Astrocyte (in vitro differentiated cells and primary cell): ENCODE results near the gene CCDC197. TPM values are rescaled to one million over a fixed set of nuclear protein-coding genes. Genes with fewer than 3 reads are reported as not detected.

ENCODE experiments used
- DNase-seq: peaks from one replicate; pipeline ENCODE4 v3.0.0-alpha.2; 2010; ENCODE audit warnings: low read depth
- FAIRE-seq: peaks from 2 replicates; lab custom pipeline; 2011; peaks lifted over from hg19 to GRCh38; lab: Jason Lieb, UNC
- H2AFZ ChIP-seq: 2 replicates; pipeline ENCODE4 v1.6.0; 2012; ENCODE audit warnings: low read depth, low read length, inconsistent platforms
- H3K27ac ChIP-seq: 2 replicates; pipeline ENCODE4 v1.5.1; 2011; ENCODE audit warnings: low read depth, low read length, inconsistent platforms
- H3K27me3 ChIP-seq: 2 replicates; pipeline ENCODE4 v1.6.0; 2011; ENCODE audit warnings: low read length, inconsistent platforms; ENCODE audit not compliant: insufficient read depth
- H3K36me3 ChIP-seq: 2 replicates; pipeline ENCODE4 v1.5.1; 2011; ENCODE audit warnings: low read length, inconsistent platforms; ENCODE audit not compliant: insufficient read depth
- H3K4me1 ChIP-seq: 2 replicates; pipeline ENCODE4 v1.5.1; 2011; ENCODE audit warnings: low read length, inconsistent platforms; ENCODE audit not compliant: insufficient read depth
- H3K4me2 ChIP-seq: 2 replicates; pipeline ENCODE4 v1.6.0; 2012; ENCODE audit warnings: low read length, inconsistent platforms
- H3K4me3 ChIP-seq: 2 replicates; pipeline ENCODE4 v1.5.1; 2011; ENCODE audit warnings: low read depth, mild to moderate bottlenecking, low read length, inconsistent platforms; ENCODE audit not compliant: insufficient read depth
- H3K79me2 ChIP-seq: 2 replicates; pipeline ENCODE4 v1.6.0; 2012; ENCODE audit warnings: mild to moderate bottlenecking, low read length, inconsistent platforms; ENCODE audit not compliant: insufficient read depth
- H3K9ac ChIP-seq: 2 replicates; pipeline ENCODE4 v1.6.0; 2012; ENCODE audit warnings: mild to moderate bottlenecking, low read length, inconsistent platforms
- H3K9me3 ChIP-seq: 2 replicates; pipeline ENCODE4 v1.5.1; 2012; ENCODE audit warnings: low read depth, mild to moderate bottlenecking, low read length, inconsistent platforms; ENCODE audit not compliant: insufficient read depth
- H4K20me1 ChIP-seq: 2 replicates; pipeline ENCODE4 v1.6.0; 2012; ENCODE audit warnings: low read length, inconsistent platforms; ENCODE audit not compliant: insufficient read depth
- H3K27ac Mint-ChIP-seq: one replicate; pipeline ENCODE4 v1.8.0; 2021; ENCODE audit warnings: mild to moderate bottlenecking, mixed read lengths; ENCODE audit not compliant: unreplicated experiment
- H3K27me3 Mint-ChIP-seq: one replicate; pipeline ENCODE4 v1.8.0; 2021; ENCODE audit warnings: low read depth, mixed read lengths; ENCODE audit not compliant: unreplicated experiment
- H3K36me3 Mint-ChIP-seq: one replicate; pipeline ENCODE4 v1.8.0; 2021; ENCODE audit warnings: low read depth, mixed read lengths; ENCODE audit not compliant: unreplicated experiment
- H3K4me1 Mint-ChIP-seq: one replicate; pipeline ENCODE4 v1.8.0; 2021; ENCODE audit warnings: low read depth, mixed read lengths; ENCODE audit not compliant: unreplicated experiment
- H3K4me3 Mint-ChIP-seq: one replicate; pipeline ENCODE4 v1.8.0; 2021; ENCODE audit warnings: mild to moderate bottlenecking, moderate library complexity, mixed read lengths; ENCODE audit not compliant: unreplicated experiment
- H3K9me3 Mint-ChIP-seq: one replicate; pipeline ENCODE4 v1.8.0; 2021; ENCODE audit warnings: mild to moderate bottlenecking, mixed read lengths; ENCODE audit not compliant: unreplicated experiment
- EZH2 ChIP-seq: IDR thresholded peaks from 2 replicates; pipeline ENCODE4 v1.6.1; 2012; ENCODE audit warnings: mild to moderate bottlenecking, low read length, inconsistent platforms; ENCODE audit not compliant: insufficient read depth
- total RNA-seq: library from RNA; stranded (reverse); gene quantifications from 2 replicates; pipeline ENCODE4 v1.2.1, GENCODE V29; 2021
- TF ChIP-seq, protein P1 (sequence below): IDR thresholded peaks from 2 replicates; pipeline ENCODE4 v1.5.1; 2011; ENCODE audit warnings: low read depth, mild to moderate bottlenecking, inconsistent platforms, low read length, moderate library complexity; ENCODE audit not compliant: insufficient read depth

CCDC197 gene
- total RNA-seq, 1 donor from 2014 or later = not detected

DNA sequence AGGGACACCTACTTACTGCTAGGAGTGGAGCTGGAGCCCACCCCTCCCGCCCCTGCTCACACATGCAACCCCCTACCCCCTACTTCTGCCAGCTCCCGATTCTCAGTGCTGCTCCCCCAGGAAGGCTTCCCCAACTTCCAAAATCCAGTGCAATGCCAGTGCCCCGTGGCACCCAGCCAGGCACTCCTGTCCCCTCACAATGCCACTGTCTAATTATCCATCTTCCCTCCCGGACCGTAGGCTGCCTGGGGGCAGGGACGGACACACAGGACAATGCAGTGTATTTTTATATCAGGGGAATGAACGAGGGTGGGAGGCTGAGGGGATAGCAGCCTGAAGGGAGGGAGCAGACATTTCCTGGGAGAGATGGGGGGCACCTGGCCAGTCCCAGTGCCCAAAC, 41.4 kb downstream of the CCDC197 start:
- Histone ChIP-seq H3K4me1 (peaks cover 5% of the 10 kb centered on the region), H3K4me2 (no peak overlapping the region), H2AFZ (no peak overlapping the region), H3K27me3 (no peaks in the 10 kb centered on the region), H3K27ac (no peak overlapping the region), H4K20me1 (peaks cover 24% of the 10 kb centered on the region), H3K36me3 (no peaks in the 10 kb centered on the region), H3K9ac (no peak overlapping the region), H3K9me3 (no peaks in the 10 kb centered on the region), H3K4me3 (no peak overlapping the region), H3K79me2 (no peaks in the 10 kb centered on the region)
- no peaks in the 10 kb centered on the region for H3K9me3 Mint-ChIP-seq
- FAIRE-seq = no peak
- TF ChIP-seq, protein P1, sequence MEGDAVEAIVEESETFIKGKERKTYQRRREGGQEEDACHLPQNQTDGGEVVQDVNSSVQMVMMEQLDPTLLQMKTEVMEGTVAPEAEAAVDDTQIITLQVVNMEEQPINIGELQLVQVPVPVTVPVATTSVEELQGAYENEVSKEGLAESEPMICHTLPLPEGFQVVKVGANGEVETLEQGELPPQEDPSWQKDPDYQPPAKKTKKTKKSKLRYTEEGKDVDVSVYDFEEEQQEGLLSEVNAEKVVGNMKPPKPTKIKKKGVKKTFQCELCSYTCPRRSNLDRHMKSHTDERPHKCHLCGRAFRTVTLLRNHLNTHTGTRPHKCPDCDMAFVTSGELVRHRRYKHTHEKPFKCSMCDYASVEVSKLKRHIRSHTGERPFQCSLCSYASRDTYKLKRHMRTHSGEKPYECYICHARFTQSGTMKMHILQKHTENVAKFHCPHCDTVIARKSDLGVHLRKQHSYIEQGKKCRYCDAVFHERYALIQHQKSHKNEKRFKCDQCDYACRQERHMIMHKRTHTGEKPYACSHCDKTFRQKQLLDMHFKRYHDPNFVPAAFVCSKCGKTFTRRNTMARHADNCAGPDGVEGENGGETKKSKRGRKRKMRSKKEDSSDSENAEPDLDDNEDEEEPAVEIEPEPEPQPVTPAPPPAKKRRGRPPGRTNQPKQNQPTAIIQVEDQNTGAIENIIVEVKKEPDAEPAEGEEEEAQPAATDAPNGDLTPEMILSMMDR = no peak
- TF ChIP-seq EZH2 = no peak
- peaks cover 5% of the 10 kb centered on the region for H3K36me3 Mint-ChIP-seq
- no peak overlapping the region for H3K4me3 Mint-ChIP-seq
- peaks cover 3% of the 10 kb centered on the region for H3K4me1 Mint-ChIP-seq
- H3K27me3 Mint-ChIP-seq = peaks cover 7% of the 10 kb centered on the region
- no peak for DNase-seq
- H3K27ac Mint-ChIP-seq = no peak overlapping the region

DNA sequence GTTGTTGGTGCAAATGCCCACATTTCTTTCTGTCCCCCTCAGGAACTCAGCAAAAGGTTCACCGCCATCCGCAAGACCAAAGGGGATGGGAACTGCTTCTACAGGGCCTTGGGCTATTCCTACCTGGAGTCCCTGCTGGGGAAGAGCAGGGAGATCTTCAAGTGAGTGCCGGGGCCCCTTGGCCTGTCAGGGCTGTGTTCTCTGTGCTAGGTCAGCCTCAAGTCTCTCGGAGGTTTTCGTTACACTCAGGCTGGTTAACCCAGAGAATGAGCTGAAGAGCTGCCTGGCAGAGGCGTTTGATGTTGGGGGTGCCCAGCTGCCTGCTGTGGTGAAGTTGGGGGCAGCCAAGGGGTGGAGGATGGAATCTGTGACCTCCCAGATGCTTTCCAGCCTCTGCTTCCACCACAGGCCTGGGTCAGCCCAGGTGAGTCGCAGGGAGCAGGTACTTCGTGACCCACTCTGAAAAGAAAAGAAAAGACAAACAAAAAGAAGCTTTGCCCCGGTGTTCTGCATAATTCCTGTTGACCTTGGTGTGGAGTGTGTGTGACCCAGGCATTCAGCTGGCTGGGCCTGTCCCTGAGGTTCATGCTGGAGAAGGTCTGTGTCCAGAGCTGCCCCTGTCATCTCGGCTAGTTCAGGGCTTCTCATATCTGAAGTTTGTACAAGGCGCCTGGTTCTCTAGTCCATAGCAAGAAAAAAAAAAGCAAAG, 42.0 kb downstream of the CCDC197 start:
- Histone ChIP-seq H3K36me3 (no peaks in the 10 kb centered on the region), H3K9me3 (no peaks in the 10 kb centered on the region), H3K27ac (no peak overlapping the region), H4K20me1 (peaks cover 24% of the 10 kb centered on the region), H3K79me2 (no peaks in the 10 kb centered on the region), H3K9ac (no peak overlapping the region), H3K4me3 (no peak overlapping the region), H3K4me1 (peaks cover 5% of the 10 kb centered on the region), H3K4me2 (no peak overlapping the region), H2AFZ (no peak overlapping the region), H3K27me3 (no peaks in the 10 kb centered on the region)
- no peak overlapping the region for H3K27ac Mint-ChIP-seq
- DNase-seq (no peak), FAIRE-seq (no peak)
- H3K4me1 Mint-ChIP-seq = peaks cover 3% of the 10 kb centered on the region
- no peak overlapping the region for H3K4me3 Mint-ChIP-seq
- peaks cover 7% of the 10 kb centered on the region for H3K27me3 Mint-ChIP-seq
- H3K9me3 Mint-ChIP-seq = no peaks in the 10 kb centered on the region
- H3K36me3 Mint-ChIP-seq = peaks cover 9% of the 10 kb centered on the region
- TF ChIP-seq, protein P1 = no peak
- no peak for TF ChIP-seq EZH2

DNA sequence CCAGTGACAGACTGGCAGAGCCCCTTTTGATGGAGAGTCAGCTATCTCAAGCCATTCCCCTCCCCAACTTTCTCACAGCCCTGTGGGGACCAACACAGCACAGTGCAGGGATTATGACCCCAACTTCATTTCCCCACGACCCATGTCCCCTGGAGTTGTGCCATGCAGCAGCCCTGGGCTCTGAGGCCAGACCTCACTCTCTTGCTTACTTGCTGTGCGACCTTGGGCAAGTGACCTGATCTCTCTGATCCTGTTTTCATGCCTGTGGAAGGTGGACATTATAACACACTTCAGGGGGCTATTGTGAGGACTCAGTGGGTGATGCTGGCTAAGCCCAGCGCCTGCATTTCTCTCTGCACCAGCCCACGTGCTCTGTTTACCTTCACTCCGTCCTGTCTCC, 43.1 kb downstream of the CCDC197 start:
- Histone ChIP-seq H3K9me3 (no peaks in the 10 kb centered on the region), H3K9ac (no peak overlapping the region), H3K27me3 (no peaks in the 10 kb centered on the region), H2AFZ (no peak overlapping the region), H3K79me2 (no peaks in the 10 kb centered on the region), H3K36me3 (no peaks in the 10 kb centered on the region), H3K4me1 (peaks cover 5% of the 10 kb centered on the region), H3K4me3 (no peak overlapping the region), H3K4me2 (no peak overlapping the region), H4K20me1 (peaks cover 26% of the 10 kb centered on the region), H3K27ac (no peak overlapping the region)
- FAIRE-seq (no peak), DNase-seq (no peak)
- Mint-ChIP-seq H3K4me3 (no peak overlapping the region), H3K27me3 (peaks cover 7% of the 10 kb centered on the region), H3K36me3 (peaks cover 9% of the 10 kb centered on the region), H3K4me1 (peaks cover 3% of the 10 kb centered on the region), H3K9me3 (no peaks in the 10 kb centered on the region), H3K27ac (no peak overlapping the region)
- TF ChIP-seq EZH2 = no peak
- TF ChIP-seq, protein P1 = no peak
